BJ (cell line): ENCODE measurements around the gene ZC3H11A. TPM values are rescaled to one million over a fixed set of nuclear protein-coding genes. Genes with fewer than 3 reads are reported as not detected.

ENCODE experiments used
- CTCF ChIA-PET: fragments of 350-600 bp; formaldehyde crosslinking; extraction: SDS; loops from one replicate; lab custom pipeline; 2021; ENCODE audit warnings: antibody characterized with exemption, inconsistent platforms; lab: Yijun Ruan, JAX
- POLR2A ChIA-PET: fragments of 300-600 bp; sonication (Branson Sonifier 250); formaldehyde crosslinking; extraction: SDS; loops from one replicate; lab custom pipeline; 2021; ENCODE audit warnings: antibody characterized with exemption; lab: Charles Lee
- DNase-seq: peaks from one replicate; pipeline ENCODE4 v3.0.0-alpha.2; 2011; ENCODE audit warnings: low read depth
- H3K27me3 ChIP-seq: 2 replicates; pipeline ENCODE4 v1.6.0; 2011; ENCODE audit warnings: low read length; ENCODE audit not compliant: control insufficient read depth, insufficient read depth
- H3K36me3 ChIP-seq: 2 replicates; pipeline ENCODE4 v1.5.1; 2011; ENCODE audit warnings: low read length; ENCODE audit not compliant: control insufficient read depth, insufficient read depth
- H3K4me3 ChIP-seq: 2 replicates; pipeline ENCODE4 v1.5.1; 2011; ENCODE audit warnings: low read depth, mild to moderate bottlenecking, control low read depth, low read length
- CTCF ChIP-seq: IDR thresholded peaks from 2 replicates; pipeline ENCODE4 v1.5.1; 2011; ENCODE audit warnings: low read depth, mild to moderate bottlenecking, control low read depth, inconsistent platforms, low read length, moderate library complexity; ENCODE audit not compliant: insufficient read depth
- polyA plus RNA-seq: library from polyadenylated mRNA; depleted of rRNA; stranded (reverse); fragments of >200 nt; gene quantifications from 2 replicates; pipeline ENCODE4 v1.2.3, GENCODE V29; 2011

Gene ZC3H11A
- polyA plus RNA-seq, 1 experiment: 55.2 TPM

DNA sequence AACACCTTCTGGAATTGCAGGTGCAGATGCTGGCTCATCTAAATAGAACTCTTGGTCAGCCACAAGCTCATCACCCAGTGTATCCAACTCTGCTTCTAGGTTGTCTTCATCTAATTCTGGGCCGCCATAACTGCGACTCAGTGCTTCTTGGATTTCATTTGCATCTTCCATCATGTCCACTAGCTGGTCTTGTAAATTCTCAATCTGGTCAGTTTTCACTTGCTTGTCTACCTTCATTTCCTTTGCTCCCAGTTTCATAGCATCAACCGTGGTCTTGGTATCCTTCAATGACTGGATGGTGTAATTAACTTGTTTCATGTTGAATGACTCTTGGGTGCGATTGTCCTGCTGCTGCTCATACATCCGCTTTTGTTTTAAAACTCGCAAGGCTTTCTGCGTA lies 10.3 kb downstream of the ZC3H11A start:
- CTCF ChIA-PET: interaction anchor here (1.2 kb wide), 1 partner anchor 30 kb away, joined by 3 read pairs; no protein-coding TSS in a partner anchor
- Histone ChIP-seq H3K4me3 (no peak overlapping the region), H3K27me3 (no peaks in the 10 kb centered on the region), H3K36me3 (no peaks in the 10 kb centered on the region)
- POLR2A ChIA-PET: no interaction called here
- TF ChIP-seq CTCF: no peak
- no peak for DNase-seq

GRCh38 chr1:203807196-203807595 lies 11.8 kb downstream of the ZC3H11A start:
- ChIA-PET CTCF (interaction anchor here (0.6 kb wide), 1 partner anchor 237 kb away, joined by 5 read pairs; no protein-coding TSS in a partner anchor), POLR2A (interaction anchor here (0.5 to 1.1 kb wide), 5 partner anchors 8 to 251 kb away, joined by 3 to 8 read pairs (median 6); no protein-coding TSS in a partner anchor)
- no peaks in the 10 kb centered on the region for H3K27me3 ChIP-seq
- peak; percentile 51 for DNase-seq
- TF ChIP-seq CTCF: 0 out of 2 replicates have a peak, but pooled peaks have one; percentile 6
- no peak overlapping the region for H3K4me3 ChIP-seq
- H3K36me3 ChIP-seq: peaks cover 1% of the 10 kb centered on the region

DNA sequence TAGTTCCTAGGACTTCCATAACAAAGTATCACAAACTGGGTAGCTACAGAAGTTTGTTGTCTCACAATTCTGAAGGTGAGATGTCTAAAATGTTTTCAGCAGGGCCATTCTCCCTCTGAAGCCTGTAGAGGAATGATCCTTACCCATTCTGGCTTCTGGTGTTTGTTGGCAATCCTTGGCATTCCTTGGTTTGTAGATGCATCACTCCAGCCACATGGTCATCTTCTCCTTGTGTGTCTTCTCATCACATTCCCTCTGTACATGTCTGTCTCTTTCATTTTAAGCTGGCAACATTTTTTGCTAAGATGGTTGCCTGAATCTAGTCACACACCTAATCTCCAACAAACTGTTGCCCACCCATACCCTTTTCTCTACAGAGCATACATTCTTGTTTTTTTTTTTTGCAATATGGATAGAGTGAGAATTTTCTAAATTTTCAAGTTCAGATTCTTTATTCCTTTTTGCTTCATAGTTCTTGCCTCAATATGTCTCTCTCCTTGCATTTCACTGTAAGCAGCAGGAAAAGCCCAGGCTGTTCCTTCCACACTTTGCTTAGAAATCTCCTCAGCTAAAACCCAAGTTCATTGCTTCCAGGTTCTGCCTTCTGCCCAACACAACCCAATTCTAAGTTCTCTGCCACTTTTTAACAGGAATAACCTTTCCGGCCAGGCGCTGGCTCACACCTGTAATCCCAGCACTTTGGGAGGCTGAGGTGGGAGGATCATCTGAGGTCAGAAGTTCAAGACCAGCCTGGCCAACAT lies 18.3 kb downstream of the ZC3H11A start:
- no peak for DNase-seq
- ChIA-PET POLR2A (interaction anchor here (0.7 kb wide), 1 partner anchor 22 kb away, joined by 3 read pairs; no protein-coding TSS in a partner anchor), CTCF (no interaction called here)
- H3K36me3 ChIP-seq: peaks cover 9% of the 10 kb centered on the region
- no peaks in the 10 kb centered on the region for H3K27me3 ChIP-seq
- no peak for TF ChIP-seq CTCF
- H3K4me3 ChIP-seq: no peak overlapping the region

- POLR2A ChIA-PET: no interaction called here
Measured at GRCh38 chr1:203818399-203818798, 23.0 kb downstream of the ZC3H11A start.

More at GRCh38 chr1:203818399-203818798, 23.0 kb downstream of the ZC3H11A start:
- H3K36me3 ChIP-seq: peaks cover 23% of the 10 kb centered on the region
- no peak for TF ChIP-seq CTCF
- DNase-seq: no peak
- H3K27me3 ChIP-seq: no peaks in the 10 kb centered on the region
- CTCF ChIA-PET: interaction anchor here (0.8 to 1.1 kb wide), 2 partner anchors 9 to 309 kb away, joined by 3 to 4 read pairs; no protein-coding TSS in a partner anchor
- H3K4me3 ChIP-seq: no peak overlapping the region
